ENCODE data around the gene ENG. TPM values are rescaled to one million over a fixed set of nuclear protein-coding genes. Genes with fewer than 3 reads are reported as not detected.
"Not testable (repeated sequence)": the region's sequence is repeated elsewhere in the genome, so short reads cannot be mapped to it uniquely, and the experiment has no call there.

Gene ENG
- total RNA-seq, 1 donor from 2014 or later: 323 TPM

DNA sequence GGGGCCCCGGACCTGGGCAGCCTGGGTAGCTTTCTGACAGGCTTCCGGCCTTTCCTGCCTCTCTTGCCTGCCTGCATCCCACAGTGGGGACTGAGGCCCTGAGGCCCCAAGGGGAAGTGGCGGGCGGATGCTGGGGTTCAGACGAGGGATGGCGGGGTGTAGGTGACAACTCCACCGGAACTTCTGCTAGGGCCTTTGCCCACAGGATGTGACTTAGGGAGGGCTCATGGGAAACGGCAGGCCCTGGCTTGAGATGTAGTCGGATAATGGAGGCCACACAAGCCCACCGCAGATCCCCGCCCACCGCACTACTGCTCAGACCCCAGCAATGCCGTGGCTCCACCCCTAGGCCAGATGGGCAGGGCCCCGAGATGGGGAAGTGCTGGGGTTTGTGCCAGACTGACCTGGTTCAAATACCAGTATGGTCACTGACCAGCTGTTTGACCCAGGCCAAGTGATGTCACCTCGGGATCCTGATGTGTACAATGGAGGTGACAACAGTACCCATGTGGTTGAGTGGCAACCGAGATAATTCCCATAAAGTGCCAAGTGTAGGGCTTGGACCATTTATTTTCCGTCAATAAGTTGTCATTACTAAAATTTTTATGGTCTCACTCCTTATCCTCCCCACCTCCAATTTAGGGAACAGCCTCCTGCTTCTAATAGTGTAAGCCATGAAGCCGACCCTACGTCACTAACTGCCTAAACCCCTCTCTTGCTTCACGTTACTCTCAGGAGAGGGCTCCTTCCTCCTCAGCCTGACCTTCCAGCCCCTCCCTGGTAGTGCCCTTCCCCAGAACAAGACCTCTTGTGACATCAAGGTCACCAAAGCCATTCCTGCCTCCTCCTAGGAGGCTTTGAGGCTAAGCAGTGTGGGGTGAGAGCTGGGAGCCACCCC is 71.1 kb downstream of the ENG start:
- DNase-seq: peak; percentile 84
- TF ChIP-seq, protein P1, sequence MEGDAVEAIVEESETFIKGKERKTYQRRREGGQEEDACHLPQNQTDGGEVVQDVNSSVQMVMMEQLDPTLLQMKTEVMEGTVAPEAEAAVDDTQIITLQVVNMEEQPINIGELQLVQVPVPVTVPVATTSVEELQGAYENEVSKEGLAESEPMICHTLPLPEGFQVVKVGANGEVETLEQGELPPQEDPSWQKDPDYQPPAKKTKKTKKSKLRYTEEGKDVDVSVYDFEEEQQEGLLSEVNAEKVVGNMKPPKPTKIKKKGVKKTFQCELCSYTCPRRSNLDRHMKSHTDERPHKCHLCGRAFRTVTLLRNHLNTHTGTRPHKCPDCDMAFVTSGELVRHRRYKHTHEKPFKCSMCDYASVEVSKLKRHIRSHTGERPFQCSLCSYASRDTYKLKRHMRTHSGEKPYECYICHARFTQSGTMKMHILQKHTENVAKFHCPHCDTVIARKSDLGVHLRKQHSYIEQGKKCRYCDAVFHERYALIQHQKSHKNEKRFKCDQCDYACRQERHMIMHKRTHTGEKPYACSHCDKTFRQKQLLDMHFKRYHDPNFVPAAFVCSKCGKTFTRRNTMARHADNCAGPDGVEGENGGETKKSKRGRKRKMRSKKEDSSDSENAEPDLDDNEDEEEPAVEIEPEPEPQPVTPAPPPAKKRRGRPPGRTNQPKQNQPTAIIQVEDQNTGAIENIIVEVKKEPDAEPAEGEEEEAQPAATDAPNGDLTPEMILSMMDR (IDR thresholded peaks at IDR 0.05): no peak
- peaks cover 82% of the 10 kb centered on the region for H3K4me1 ChIP-seq

GRCh38 chr9:127781806-127782205 is 72.7 kb downstream of the ENG start:
- DNase-seq (no peak), ATAC-seq (no peak)
- H3K9me3 ChIP-seq: no peaks in the 10 kb centered on the region
- peaks cover 2% of the 10 kb centered on the region for H3K36me3 ChIP-seq
- no peak overlapping the region for H3K4me3 ChIP-seq
- TF ChIP-seq, protein P1 (IDR thresholded peaks at IDR 0.05): no peak
- no peak overlapping the region for H3K27ac ChIP-seq
- peaks cover 67% of the 10 kb centered on the region for H3K4me1 ChIP-seq
- intact Hi-C loops (cut with DNase I): no loop called here
- no peaks in the 10 kb centered on the region for H3K27me3 ChIP-seq (ENCODE audit: low read depth)

More for the DNA sequence above, 71.1 kb downstream of the ENG start:
- Histone ChIP-seq H3K36me3 (peaks cover 17% of the 10 kb centered on the region), H3K4me3 (no peak overlapping the region), H3K27ac (peak overlapping the region; percentile 95), H3K27me3 (ENCODE audit: low read depth) (no peaks in the 10 kb centered on the region), H3K9me3 (no peaks in the 10 kb centered on the region)
- intact Hi-C loops (cut with DNase I): no loop called here
- peak in 1 of 2 donors; percentile 17 for ATAC-seq

- Histone ChIP-seq H3K4me1 (peaks cover 63% of the 10 kb centered on the region), H3K27ac (peak overlapping the region; percentile 89)
- H3K9me3 ChIP-seq; DNase-seq; ATAC-seq; H3K36me3 ChIP-seq; H3K4me3 ChIP-seq; intact Hi-C loops (cut with DNase I); H3K27me3 ChIP-seq (ENCODE audit: low read depth): not testable (repeated sequence)
These were observed 73.5 kb downstream of the ENG start for GRCh38 chr9:127780909-127781308.

DNA sequence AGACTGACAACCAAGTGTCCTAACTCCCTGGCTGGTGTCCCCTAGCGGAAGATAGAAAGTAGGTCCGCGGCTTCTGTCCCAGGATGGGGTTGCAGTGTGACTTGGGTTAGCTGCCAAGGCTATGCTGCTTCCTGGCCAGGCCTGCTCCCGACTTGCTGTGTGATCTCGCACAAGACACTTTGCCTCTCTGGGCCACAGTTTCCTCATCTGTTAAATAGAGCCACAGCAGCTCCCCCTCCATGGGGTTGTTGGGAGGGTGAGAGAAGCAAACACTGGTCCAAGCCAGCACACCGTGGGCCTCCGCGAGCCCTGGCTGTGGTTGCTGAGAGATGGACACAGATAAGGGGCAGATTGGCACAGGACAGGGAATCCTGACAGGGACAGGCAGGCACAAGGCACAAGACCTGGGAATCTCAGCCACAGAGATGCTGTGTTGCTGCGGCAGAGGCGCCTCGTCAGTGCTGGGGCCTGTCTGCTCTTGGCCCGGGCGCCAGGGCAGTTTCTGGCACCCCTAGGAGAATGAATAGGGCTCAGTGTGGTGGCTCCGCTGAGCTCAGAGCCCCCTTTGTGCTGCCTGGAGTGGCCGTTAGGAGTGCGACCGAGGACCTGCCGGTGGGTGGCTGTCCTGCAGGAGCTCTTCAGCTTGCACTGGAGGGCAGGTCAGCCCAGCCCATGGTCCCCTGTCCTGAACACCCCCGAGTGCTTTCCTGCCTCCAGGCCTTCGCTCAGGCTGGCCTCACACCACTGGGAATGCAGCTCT is 74.2 kb downstream of the ENG start:
- H3K27me3 ChIP-seq (ENCODE audit: low read depth): no peaks in the 10 kb centered on the region
- no peak for DNase-seq
- TF ChIP-seq, protein P1 (IDR thresholded peaks at IDR 0.05): no peak
- peaks cover 63% of the 10 kb centered on the region for H3K4me1 ChIP-seq
- no peaks in the 10 kb centered on the region for H3K9me3 ChIP-seq
- intact Hi-C loops (cut with DNase I): no loop called here
- H3K36me3 ChIP-seq: no peaks in the 10 kb centered on the region
- peak overlapping the region; percentile 89 for H3K27ac ChIP-seq
- no peak overlapping the region for H3K4me3 ChIP-seq
- no peak for ATAC-seq

DNA sequence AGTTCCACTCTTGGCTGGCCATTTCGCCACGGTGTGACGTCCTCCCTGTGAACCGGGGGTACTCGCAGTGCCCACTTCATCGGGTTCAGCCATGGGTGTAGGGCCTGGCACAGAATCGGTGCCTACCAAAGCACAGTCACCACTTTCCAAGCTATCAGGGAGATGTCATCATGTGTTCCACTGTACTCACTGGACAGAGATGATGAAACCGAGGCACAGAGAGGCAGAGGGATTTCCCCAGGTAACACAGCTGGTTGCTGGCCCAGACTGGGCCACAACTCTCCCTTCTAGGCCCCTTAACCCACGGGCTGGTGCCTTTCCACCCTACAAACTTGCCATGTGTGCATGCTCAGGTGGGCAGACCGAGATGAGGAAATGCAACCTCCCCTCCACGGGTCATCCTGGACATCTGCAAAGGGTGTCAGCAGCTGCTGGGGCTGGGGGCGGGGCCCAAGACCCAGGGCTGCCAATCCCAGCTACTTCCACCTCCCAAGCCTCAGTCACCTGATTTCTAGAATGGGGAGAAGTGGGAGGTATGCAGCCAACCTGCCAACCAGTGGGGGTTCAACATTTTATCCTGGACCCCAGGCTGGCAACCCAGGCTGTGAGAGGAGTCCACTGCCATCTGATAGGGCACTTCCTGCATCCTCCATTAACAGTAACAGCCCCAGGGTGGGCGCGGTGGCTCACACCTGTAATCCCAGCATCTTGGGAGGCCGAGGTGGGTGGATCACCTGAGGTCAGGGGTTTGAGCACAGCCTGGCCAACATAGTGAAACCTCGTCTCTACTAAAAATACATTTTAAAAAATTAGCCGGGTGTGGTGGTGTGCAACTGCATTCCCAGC is 75.1 kb downstream of the ENG start:
- peak overlapping the region; percentile 89 for H3K27ac ChIP-seq
- intact Hi-C loops (cut with DNase I): no loop called here
- H3K9me3 ChIP-seq: no peaks in the 10 kb centered on the region
- DNase-seq (no peak), ATAC-seq (peak; percentile 30 to 54)
- H3K36me3 ChIP-seq: no peaks in the 10 kb centered on the region
- peak overlapping the region; percentile 53 for H3K4me3 ChIP-seq
- no peaks in the 10 kb centered on the region for H3K27me3 ChIP-seq (ENCODE audit: low read depth)
- TF ChIP-seq, protein P1 (IDR thresholded peaks at IDR 0.05): no peak
- peaks cover 58% of the 10 kb centered on the region for H3K4me1 ChIP-seq
